Measurements from ENCODE around the gene POLG2.

The POLG2 gene

GRCh38 chr17:64428406-64428805, 68.4 kb downstream of the POLG2 start:
- in situ Hi-C loops (cut with HindIII; ENCODE audit: low sequenced_read_pairs): no loop called here
- TF ChIP-seq CTCF (IDR thresholded peaks at IDR 0.05; ENCODE audit: low read depth, low read length): no peak
- no peak overlapping the region for H3K4me3 ChIP-seq (ENCODE audit: low read depth, low read length)
- DNase-seq (ENCODE audit: low read depth, low spot score): no peak
